NB4 (cell line): Measurements from ENCODE around the gene AIM2.

ENCODE experiments used
- MYC ChIP-seq: IDR thresholded peaks from 2 replicates; pipeline ENCODE4 v1.6.1; 2011; ENCODE audit warnings: low read depth, low read length
- TF ChIP-seq, protein P1 (sequence below): IDR thresholded peaks from one replicate; pipeline ENCODE4 v1.5.1; 2012; ENCODE audit warnings: low read depth, low read length

DNA sequence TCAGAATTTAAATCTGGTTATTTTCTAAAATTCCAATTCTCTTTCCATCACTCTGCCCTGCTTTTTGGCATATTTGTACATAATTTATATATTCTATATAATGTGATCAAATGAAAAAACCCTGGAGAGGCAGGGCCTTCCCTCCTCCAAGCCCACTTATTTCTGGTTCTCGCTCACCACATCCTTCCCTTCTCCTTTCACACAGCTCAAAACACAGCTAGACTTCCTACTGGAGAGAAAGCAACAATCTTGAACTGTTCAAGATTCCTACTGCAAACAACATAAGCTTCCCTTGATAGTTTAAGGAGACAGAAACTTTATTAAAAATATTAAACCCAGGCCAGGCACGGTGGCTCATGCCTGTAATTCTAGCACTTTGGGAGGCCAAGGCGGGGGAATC is 7.6 kb upstream of the AIM2 start:
- TF ChIP-seq MYC, result no peak
- TF ChIP-seq, protein P1, sequence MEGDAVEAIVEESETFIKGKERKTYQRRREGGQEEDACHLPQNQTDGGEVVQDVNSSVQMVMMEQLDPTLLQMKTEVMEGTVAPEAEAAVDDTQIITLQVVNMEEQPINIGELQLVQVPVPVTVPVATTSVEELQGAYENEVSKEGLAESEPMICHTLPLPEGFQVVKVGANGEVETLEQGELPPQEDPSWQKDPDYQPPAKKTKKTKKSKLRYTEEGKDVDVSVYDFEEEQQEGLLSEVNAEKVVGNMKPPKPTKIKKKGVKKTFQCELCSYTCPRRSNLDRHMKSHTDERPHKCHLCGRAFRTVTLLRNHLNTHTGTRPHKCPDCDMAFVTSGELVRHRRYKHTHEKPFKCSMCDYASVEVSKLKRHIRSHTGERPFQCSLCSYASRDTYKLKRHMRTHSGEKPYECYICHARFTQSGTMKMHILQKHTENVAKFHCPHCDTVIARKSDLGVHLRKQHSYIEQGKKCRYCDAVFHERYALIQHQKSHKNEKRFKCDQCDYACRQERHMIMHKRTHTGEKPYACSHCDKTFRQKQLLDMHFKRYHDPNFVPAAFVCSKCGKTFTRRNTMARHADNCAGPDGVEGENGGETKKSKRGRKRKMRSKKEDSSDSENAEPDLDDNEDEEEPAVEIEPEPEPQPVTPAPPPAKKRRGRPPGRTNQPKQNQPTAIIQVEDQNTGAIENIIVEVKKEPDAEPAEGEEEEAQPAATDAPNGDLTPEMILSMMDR, result no peak
